Bronchial epithelial cell (primary cell): ENCODE measurements around the gene NTN5. TPM values are rescaled to one million over a fixed set of nuclear protein-coding genes. Genes with fewer than 3 reads are reported as not detected.
"Not testable (repeated sequence)": the region's sequence is repeated elsewhere in the genome, so short reads cannot be mapped to it uniquely, and the experiment has no call there.

Experiments
- DNase-seq: peaks from one replicate; pipeline ENCODE4 v3.0.0-alpha.2; 2010; ENCODE audit warnings: low read depth
- FAIRE-seq: peaks from 2 replicates; lab custom pipeline; 2011; peaks lifted over from hg19 to GRCh38; lab: Jason Lieb, UNC
- H3K27me3 ChIP-seq: 2 replicates; pipeline ENCODE4 v1.5.1; 2011; ENCODE audit warnings: low read length; ENCODE audit not compliant: control insufficient read depth, insufficient read depth
- H3K36me3 ChIP-seq: 2 replicates; pipeline ENCODE4 v1.5.1; 2011; ENCODE audit warnings: low read length; ENCODE audit not compliant: control insufficient read depth, insufficient read depth
- H3K4me3 ChIP-seq: 2 replicates; pipeline ENCODE4 v1.5.1; 2011; ENCODE audit warnings: mild to moderate bottlenecking, low read depth, low read length, control low read depth
- total RNA-seq: library from RNA; depleted of rRNA; stranded (reverse); fragments of >200 nt; gene quantifications from 2 replicates; pipeline ENCODE4 v1.2.1, GENCODE V29; 2014
- TF ChIP-seq, protein P1 (sequence below): IDR thresholded peaks from 2 replicates; pipeline ENCODE4 v1.5.1; 2011; ENCODE audit warnings: mild to moderate bottlenecking, moderate library complexity, low read length, control low read depth, inconsistent platforms; ENCODE audit not compliant: insufficient read depth, severe bottlenecking

The NTN5 gene
- total RNA-seq, 1 donor from 2014 or later, result not detected

DNA sequence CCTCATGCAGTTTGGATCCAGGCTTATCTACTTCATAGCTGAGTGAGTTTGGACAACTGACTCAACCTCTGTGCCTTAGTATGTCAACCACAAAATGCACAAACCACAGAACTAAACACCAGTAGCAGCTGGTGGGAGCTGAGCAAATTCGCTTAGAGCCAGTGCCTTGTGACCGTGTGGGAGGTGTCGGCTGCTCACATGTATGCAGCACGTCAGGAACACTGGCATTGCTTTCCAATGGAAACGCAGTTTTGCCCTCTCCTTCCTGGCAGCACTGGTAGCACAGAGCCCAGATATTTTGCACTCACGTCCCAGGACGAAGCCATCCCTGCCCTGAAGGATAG, 8.3 kb upstream of the NTN5 start:
- no peaks in the 10 kb centered on the region for H3K36me3 ChIP-seq
- no peaks in the 10 kb centered on the region for H3K27me3 ChIP-seq
- DNase-seq, result no peak
- no peak for FAIRE-seq
- TF ChIP-seq, protein P1, sequence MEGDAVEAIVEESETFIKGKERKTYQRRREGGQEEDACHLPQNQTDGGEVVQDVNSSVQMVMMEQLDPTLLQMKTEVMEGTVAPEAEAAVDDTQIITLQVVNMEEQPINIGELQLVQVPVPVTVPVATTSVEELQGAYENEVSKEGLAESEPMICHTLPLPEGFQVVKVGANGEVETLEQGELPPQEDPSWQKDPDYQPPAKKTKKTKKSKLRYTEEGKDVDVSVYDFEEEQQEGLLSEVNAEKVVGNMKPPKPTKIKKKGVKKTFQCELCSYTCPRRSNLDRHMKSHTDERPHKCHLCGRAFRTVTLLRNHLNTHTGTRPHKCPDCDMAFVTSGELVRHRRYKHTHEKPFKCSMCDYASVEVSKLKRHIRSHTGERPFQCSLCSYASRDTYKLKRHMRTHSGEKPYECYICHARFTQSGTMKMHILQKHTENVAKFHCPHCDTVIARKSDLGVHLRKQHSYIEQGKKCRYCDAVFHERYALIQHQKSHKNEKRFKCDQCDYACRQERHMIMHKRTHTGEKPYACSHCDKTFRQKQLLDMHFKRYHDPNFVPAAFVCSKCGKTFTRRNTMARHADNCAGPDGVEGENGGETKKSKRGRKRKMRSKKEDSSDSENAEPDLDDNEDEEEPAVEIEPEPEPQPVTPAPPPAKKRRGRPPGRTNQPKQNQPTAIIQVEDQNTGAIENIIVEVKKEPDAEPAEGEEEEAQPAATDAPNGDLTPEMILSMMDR, result no peak
- no peak overlapping the region for H3K4me3 ChIP-seq

DNA sequence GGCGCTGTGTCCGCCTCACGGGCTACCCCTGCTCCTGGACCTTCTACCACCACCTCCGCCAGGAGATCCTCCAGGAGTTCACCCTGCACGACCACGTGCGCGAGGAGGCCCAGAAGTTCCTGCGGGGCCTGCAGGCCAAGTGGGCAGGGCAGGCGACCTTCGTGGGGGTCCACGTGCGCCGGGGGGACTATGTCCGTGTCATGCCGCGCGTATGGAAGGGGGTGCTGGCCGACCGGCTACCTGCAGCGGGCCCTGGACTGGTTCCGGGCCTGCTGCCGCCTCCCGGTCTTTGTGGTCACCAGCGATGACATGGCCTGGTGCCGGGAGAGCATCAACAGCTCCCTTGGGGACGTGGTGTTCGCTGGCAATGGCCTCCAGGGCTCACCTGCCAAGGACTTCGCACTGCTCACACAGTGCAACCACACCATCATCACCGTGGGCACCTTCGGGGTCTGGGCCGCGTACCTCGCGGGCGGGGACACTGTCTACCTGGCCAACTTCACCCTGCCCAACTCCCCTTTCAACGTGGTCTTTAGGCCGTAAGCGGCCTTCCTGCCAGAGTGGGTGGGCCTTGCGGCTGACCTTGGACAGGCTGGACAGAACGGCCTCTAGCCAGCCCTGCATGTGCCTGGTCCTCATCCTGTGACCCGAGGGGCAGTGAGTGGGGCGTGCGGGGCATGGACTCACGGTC, 7.8 kb upstream of the NTN5 start:
- FAIRE-seq (no peak), DNase-seq (no peak)
- Histone ChIP-seq H3K27me3 (no peaks in the 10 kb centered on the region), H3K4me3 (no peak overlapping the region), H3K36me3 (no peaks in the 10 kb centered on the region)
- TF ChIP-seq, protein P1, result no peak

DNA sequence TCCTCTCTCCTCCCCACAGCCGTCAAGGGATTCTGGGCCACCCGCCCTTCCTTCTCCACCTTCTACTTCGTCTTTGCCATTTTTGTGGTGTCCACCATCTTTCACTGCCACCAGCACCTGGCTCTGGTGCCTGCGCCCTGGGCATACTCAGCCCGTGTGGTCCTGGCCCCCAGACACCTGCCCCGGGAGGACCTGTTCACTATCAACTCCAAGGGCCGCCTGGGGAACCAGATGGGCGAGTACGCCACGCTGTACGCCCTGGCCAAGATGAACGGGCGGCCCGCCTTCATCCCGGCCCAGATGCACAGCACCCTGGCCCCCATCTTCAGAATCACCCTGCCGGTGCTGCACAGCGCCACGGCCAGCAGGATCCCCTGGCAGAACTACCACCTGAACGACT, 7.2 kb upstream of the NTN5 start:
- not testable (repeated sequence) for H3K4me3 ChIP-seq, H3K36me3 ChIP-seq, FAIRE-seq, H3K27me3 ChIP-seq, DNase-seq

DNA sequence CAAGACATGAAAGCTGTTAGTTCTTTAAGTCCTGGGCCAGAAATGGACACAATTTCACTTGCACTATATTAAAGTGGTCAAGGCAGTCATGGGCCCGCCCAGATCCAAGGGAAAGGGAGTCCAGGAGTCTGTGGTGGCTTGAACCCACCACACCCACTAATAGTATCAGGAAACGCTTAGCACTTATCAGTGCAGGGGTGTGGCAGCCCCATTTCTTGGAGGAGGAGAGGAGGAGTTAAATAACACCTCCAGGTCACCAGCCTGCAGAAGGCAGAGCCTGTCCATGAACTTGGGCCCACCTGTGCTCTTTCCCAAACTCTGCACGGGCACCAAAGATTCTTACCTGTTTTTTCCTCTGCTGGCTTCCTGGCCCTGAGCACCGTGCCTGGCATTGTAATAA, 5.4 kb upstream of the NTN5 start:
- H3K36me3 ChIP-seq, result no peaks in the 10 kb centered on the region
- no peaks in the 10 kb centered on the region for H3K27me3 ChIP-seq
- FAIRE-seq, result no peak
- TF ChIP-seq, protein P1, result no peak
- no peak overlapping the region for H3K4me3 ChIP-seq
- DNase-seq, result no peak

DNA sequence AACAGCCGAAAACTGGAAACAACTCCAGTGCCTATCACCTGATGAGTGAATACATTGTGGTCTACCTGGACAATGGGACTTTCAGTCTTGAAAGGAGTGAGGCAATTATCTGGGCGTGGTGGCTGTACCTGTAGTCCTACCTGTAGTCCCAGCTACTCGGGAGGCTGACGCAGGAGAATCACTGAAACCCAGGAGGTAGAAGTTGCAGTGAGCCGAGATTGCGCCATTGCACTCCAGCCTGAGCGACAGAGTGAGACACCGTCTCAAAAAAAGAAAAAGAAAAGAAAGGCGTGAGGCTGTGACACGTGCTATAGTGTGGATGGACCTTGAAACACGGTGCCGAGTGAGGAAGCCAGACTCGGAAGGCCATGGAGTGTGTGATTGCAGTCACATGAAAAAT, 4.1 kb upstream of the NTN5 start:
- Histone ChIP-seq H3K4me3 (no peak overlapping the region), H3K27me3 (no peaks in the 10 kb centered on the region), H3K36me3 (no peaks in the 10 kb centered on the region)
- peak; percentile 97 for FAIRE-seq
- TF ChIP-seq, protein P1, result no peak
- peak; percentile 40 for DNase-seq

DNA sequence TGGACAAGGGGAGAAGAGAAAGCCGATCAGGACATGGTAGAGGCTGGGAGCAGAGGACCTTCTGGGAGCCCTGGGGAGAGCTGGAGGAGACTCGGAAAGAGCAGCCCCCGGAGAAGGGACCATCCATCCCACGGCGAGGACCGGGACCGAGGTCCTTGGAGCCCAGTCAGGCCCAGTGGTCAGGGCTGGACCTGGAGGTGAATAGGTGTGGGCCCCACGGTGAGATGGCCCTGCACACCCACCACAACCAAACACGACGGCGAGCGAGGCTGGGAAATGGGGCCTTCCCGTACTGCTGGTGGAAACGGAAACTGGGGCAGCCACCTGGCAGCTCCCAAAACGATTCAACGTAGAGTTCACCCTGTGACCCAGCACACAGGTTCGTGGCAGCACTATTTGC, 3.7 kb upstream of the NTN5 start:
- H3K4me3 ChIP-seq, result no peak overlapping the region
- TF ChIP-seq, protein P1, result no peak
- H3K36me3 ChIP-seq, result no peaks in the 10 kb centered on the region
- DNase-seq, result no peak
- H3K27me3 ChIP-seq, result no peaks in the 10 kb centered on the region
- no peak for FAIRE-seq
